HG03103 (cell line): ENCODE results near the gene MXI1.
"Not testable (repeated sequence)": the region's sequence is repeated elsewhere in the genome, so short reads cannot be mapped to it uniquely, and the experiment has no call there.

Source experiments
- ATAC-seq: cut with Tn5 transposase; IDR thresholded peaks from one replicate; pipeline ENCODE4 v1.9.1; 2021; ENCODE audit warnings: low read depth; ENCODE audit not compliant: unreplicated experiment

MXI1 gene

DNA sequence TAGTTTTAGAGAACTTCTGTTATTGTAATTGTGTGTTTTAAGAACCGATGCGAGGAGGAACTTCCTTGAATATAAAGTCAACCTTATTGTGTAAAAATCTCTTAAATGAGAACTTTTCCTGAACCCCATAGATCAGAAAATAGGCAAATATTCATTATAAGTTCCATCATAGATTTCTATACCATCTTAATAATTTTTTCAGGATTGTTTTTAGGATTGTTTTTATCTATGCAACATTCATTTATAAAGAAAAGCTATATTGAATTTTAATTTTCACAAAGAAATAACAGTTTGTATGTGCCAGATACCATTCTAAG lies 99.0 kb downstream of the MXI1 start:
- ATAC-seq: no peak

DNA sequence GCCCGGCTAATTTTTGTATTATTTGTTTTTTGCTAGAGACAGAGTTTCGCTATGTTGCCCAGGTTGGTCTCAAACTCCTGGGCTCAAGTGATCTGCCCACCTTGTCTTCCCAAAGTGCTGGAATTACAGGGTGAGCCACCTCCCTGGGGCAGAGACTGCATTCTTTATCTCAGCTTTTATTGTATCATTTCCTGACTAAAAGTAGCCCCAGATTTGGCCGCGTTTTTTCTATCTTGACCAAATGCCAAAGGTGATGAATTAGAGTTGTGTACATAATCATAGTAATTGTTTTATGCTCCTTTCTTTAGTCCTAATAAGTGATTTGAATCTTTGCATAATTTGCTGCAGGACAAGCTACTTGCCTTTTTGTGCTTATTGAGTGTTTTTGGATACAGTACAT lies 100.4 kb downstream of the MXI1 start:
- no peak for ATAC-seq

- no peak for ATAC-seq
Measured at GRCh38 chr10:110310741-110311140, 103.3 kb downstream of the MXI1 start.

DNA sequence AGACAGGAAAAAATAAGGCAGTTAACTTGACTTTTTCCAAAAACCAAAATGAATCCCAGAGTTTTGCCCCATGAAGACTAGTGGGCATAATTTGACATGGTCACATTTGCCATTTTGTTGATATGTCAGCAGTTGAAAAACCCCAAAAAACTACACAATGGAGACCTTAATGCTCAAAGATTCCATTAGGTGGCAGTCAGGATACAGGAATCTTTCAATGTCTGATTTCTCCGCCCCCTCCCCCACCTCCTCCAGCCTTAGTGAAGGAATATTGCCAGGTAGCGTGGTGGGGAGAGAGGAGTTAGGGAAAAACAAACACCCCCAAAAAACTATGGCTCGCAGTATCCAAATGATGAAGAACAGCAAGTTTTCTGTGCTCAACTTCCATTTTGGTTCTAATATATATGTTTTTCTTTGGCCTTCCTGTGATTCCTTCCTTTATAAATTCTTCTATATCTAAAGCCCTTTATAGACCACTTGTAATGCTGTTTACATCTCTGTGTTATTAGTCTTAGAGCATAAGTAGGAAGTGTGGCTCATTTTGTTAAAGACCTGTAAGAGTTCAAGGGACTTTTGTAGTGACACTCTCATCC lies 104.0 kb downstream of the MXI1 start:
- no peak for ATAC-seq

DNA sequence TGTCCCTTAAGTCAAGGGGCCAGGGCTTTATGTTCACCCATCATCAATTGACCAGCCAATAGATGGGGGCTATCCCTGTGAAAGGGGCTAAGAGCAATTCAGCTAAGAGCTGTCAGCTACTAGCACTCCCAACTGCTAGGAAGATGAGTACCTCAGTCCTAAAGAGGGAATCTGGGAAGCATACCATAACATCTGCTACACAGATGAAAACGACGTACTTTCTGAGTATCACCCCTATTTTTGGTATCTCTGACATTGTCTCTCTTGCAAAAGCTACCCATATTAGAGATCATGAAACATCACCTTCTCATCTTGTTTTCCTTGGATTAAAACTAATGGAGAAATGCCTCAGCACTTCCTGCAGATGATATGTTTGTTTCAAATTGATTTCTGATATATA lies 104.8 kb downstream of the MXI1 start:
- ATAC-seq: no peak

- no peak for ATAC-seq
Measured at GRCh38 chr10:110313674-110314073, 106.3 kb downstream of the MXI1 start.

DNA sequence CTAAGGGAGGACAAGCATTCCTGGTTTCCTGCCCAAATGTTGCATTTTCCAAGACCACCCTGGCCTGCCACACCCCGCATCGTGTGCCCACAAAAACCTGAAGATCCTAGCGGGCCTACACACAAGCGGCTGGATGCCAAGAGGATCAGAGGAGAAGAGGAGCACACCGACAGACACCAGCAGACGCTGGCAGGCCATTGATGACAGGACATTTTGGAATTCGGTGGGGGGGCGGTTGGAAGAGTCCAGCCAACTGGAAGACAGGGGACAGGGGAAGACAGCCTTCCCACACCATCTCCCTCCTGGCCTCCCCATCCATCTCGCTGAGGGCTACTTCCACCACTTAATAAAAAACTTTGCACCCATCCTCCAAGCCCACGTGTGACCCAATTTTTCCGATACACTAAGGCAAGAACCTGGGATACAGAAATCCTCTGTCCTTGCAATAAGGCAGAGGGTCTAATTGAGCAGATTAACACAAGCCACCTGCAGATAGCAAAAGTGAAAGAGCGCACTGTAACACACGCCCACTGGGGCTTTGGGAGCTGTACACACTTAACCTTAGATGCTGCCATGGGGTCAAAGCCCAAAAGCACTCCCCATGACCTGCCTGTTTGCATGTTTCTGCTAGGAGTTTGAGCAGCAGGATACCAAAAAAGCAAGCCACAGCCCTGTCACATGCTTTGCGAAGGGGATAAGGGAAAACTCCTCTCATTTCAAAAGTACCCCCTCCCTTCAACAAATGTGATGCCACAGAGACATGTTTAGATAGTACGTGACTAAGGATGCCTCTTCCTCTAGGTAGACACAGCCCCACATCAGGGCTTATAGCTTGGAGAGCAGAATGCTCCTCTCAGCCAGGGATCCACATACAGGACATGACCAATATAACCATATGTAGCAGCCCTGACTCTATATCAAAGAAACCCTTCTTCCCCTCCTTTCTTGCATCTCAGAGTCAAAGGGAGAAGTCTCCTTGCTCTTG lies 110.8 kb downstream of the MXI1 start:
- ATAC-seq: no peak

GRCh38 chr10:110321869-110322620 lies 114.6 kb downstream of the MXI1 start:
- ATAC-seq: no peak

- ATAC-seq: no peak
Measured at GRCh38 chr10:110323503-110323902, 116.1 kb downstream of the MXI1 start.

DNA sequence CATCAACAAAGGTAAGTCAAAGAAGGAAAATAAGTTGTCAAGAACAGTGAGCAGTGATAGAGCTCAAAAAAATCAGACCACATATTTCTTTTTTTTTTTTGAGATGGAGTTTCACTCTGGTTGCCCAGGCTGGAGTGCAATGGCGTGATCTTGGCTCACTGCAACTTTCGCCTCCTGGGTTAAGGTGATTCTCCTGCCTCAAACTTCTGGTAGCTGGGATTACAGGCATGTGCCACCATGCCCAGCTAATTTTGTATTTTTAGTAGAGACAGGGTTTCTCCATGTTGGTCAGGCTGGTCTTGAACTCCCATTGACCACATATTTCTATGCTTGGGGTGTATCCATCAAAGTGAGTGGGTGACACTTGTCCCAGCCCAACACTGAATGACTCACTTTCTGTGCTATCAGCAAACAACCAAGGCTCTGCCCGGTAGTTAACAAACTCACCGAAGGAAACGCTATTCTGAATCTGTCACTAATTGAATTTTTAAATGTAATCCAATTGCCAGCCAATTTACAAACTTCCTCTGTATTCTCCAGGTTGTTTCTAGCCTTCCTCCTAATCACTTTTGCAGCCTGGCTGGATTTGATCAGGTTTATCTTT lies 116.9 kb downstream of the MXI1 start:
- no peak for ATAC-seq

- ATAC-seq: no peak
Measured at GRCh38 chr10:110324805-110325280, 117.4 kb downstream of the MXI1 start.

DNA sequence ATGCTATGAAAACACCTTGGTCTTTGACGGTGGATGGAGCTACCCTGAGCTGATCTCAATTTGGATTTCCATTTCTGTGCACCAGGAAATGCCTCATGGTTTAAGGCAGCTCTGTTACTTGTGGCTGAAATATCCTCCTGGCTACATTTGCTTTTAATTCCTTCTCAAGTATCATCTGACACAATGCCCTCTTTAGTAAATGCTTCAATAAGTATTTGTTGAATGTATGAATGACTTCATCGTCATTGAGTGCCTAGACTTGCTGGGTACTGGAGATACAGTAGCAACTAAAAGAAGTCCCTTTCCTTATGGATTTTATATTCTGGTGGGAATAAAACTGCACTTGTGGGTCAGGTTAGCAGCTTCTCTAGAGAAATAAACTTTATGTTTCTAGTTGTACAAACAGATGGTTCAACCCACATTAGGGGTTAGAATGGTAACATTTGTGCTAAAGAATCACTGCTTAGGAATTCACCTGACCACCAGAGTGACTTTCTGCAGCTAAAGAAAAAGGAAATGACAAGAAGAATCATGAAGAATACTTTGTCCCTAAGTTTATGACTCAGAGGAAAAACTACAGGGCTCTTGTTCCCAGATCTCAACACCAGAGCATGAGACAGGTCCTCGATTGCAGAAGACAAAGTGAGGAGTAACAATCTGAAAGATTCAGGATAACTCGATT lies 119.1 kb downstream of the MXI1 start:
- ATAC-seq: no peak

- ATAC-seq: no peak
Measured at GRCh38 chr10:110327262-110327914, 120.0 kb downstream of the MXI1 start.

DNA sequence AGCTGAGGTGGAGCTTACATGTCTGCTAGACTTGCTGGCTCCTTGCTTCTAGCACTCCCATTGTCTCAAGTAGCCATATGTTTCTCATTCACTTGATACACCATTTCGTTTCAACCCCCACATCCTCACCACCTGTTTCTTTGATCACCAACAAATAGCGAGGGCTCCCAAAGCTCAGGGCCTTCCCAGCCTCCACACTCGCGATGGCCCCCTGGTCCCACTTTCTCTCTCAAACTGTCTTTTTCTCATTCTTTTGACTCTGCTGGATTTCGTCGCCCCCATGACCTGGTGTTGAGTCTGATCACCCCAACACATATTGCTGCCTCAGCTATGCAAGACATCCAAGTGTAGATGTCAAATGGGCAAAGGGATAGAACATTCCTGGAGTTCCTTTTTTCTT lies 123.3 kb downstream of the MXI1 start:
- no peak for ATAC-seq

GRCh38 chr10:110331226-110331795 lies 123.9 kb downstream of the MXI1 start:
- not testable (repeated sequence) for ATAC-seq

- no peak for ATAC-seq
Measured at GRCh38 chr10:110334061-110334656, 126.8 kb downstream of the MXI1 start.

DNA sequence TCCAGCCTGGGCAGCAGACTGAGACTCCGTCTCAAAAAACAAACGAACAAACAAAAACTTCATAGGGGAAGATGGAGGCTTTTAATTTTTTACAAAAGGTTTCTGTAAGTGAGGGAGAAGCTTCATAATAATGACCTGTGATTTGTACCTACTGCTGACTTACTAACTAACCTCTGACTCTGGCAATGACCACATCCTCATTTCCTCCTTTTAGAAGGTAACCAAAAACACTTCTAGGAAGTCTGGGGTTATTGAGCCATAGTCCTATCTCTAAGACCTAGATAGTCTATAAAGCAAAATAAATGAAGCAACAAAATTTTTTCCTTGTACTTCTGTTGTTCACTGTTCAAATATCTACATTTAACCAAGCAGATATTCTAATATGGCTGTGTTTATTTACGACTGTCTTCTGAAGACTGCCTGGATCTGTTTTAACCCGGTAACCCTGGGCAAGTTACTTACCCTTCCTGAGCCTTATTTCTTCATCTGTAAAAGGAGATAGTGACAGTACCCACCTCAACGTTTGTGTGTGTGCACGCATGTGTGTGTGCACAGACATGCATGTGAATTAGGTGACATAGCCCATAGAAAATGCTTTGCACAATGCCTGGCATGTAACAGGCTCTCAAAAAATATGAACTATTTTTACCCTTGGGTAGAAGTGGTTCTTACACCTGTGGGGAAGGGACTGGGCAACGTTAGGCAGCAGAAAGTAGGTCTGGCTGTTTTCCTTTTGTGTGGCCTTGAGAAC lies 128.1 kb downstream of the MXI1 start:
- ATAC-seq: no peak

DNA sequence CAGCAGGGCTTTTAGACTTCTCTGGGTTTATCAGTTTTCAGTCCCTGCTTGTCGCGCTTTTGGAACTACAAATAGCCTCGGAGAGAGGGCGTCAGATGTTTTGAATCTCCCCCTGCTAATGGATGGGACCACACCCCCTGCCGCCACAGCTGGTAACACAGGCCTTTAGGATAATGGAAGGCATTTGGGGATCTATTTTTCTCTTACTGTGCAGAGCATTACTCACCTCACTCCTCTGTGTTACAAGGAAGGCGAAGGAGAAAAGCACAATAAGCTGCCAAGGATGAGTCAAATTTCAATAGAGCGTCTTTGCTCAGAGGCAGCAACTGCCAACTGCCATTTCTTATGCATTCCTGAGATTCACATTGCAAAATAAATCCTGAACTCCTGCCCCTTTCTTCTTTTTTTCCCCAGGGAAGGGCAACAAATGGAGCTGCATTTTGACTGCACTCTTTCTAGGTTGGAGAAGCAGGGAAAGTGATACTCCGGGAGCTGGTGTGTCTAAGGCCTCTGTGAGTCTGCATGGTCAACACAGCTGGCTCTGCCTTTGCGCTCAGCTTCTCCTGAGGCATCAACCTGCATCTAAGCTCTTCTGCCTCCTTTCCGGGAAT lies 128.8 kb downstream of the MXI1 start:
- ATAC-seq: no peak
